Activated naive CD8-positive, alpha-beta T cell treated with anti-CD3 and anti-CD28 coated beads, Interleukin-2, amount 50 U/mL, for 16 hours (primary cell): ENCODE measurements around the gene SNORC.

ENCODE experiments used
- DNase-seq: peaks from one replicate; pipeline ENCODE4 v3.0.0-alpha.2; 2020; ENCODE audit warnings: low read depth, low spot score

SNORC gene

DNA sequence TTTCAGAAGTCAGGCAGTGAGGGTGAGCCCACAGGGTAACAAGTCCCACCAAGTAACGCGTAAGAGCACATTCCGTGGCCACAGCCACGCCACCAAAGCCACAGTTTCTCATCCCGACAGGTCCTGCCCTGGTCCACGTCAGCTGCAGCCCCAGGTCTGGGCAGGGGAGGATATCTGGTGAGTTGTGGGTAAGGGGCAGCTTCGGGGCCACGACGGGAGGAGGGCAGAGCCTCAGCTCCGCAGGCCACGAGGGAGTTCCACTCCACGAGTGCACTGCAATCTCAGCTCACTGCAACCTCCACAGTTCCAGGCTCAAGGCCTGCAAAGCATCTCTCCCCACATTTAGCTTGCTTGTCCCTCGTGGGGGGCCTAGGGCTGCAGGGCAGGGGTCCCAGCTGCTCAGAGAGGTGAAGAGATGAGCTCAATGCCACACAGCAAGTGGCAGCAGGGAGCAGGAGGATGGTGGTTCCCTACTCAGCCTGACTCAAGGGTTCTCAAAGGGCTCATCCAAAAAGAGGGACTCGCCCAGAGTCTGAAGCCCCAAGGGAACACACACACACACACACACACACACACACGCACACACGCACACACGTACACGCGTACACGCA lies 12.5 kb downstream of the SNORC start:
- no peak for DNase-seq

DNA sequence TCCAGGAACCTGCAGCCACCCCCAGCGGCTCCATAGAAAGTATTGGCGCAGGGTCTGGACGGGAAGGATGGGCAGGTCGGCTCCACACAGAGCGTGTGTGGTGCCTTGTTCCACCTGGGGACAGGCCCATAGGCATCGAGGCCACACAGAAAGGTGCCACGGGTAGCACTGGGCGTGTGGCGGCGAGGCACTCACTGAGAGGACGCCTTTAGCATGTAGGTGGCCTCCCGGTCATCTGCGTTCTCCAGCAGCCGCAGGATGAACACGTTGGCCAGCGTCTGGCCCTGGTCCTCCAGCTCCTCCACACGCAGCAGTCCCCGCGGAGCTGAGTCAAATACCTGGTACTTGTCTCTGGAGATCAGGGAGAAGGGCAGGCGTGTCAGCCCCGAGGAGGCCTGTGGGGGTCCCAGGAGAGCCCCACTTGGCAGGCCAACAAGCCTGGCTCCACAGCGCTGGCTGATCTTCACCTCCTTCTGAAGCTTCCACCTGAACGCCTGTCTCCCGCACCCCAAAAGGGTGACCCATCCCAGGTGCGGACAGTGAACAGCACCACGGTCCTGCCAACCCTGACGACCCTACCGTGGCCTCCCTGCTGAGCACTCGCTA lies 13.2 kb downstream of the SNORC start:
- DNase-seq: no peak

DNA sequence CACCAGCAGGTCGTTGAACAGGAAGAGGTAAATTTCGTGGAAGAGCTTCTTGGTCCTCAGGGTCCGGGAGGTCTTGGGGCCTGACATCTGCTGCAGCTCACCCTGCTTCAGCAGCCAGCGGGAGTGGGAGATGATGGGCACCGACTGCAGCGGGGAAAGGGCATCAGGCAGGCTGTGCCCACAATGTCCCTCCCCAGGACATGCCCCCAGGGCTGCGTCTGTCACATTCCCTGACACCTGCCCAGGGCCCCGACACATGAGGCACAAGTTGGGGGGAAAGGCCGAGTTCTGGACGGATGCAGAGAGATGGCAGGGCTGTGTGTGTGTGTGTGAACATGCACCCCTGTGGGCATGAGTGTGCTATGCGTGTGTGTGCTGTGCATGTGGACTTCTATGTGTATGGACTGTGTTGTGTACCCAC lies 13.9 kb downstream of the SNORC start:
- DNase-seq: no peak

DNA sequence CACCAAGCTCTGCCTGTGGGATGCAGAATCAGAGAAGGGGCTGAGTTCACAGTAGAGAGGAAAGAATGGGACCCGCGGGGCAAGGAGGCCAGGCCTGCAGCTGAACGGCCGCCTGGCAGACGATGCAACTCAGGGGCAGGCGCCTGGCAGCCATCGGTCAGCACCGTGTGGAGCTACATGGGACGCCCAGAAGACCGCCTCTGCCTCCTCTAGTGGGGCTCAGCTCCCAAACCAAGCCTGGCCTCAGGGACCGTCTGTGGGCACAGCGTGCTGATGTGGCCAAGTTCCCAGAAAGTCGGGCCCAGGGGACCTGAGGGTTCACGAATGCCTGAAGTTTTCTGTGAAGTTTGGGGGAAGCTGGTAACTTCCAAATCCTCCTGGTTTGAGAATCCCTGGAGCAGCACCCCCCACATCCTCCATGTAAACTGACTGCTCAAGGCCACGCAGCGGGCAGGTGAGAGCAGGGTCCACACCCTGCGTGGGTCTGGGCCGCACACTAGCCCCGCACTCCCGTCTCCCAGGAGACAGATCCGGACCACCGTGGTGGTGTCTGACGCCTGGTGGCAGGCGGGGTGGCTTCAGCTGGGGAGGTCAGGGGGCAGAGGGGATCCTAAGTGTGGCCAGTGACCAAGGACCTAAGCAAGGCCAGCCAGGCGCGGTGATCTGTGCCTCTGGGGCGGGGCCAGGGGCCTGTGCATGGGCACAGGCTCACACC lies 14.6 kb downstream of the SNORC start:
- no peak for DNase-seq

DNA sequence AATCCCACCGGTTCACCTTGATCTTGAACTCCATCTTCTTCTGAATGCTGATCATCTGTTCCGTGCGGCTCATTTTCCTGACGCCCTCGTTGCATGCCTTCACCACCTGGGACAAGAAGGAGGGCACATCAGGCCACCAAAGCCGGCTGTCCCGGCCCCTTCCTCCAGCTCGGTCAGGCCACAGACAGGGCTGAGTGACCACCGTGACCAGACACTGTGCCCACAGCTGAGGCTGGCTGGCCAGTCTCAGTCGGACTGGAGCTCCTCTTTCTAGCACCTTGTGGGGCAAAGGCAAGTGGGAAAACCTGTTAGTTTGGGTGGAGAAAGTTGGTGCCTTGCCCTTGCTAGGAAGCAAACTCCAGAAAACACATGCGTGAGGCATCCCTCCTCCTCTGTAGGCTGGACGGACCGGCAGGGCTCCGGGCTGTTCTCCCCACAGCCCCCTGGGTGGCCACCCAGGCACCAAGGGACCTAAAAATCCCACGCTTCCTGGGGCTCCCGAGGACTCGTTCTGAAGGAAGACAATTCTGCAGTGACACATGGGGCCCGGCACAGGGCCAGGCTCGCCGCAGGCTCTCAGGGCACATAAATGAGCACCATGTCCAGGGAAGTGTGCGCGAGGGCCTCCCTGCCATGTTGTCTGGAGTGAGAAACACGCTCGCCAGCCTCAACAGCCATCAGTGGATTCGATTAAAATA lies 15.3 kb downstream of the SNORC start:
- DNase-seq: no peak

DNA sequence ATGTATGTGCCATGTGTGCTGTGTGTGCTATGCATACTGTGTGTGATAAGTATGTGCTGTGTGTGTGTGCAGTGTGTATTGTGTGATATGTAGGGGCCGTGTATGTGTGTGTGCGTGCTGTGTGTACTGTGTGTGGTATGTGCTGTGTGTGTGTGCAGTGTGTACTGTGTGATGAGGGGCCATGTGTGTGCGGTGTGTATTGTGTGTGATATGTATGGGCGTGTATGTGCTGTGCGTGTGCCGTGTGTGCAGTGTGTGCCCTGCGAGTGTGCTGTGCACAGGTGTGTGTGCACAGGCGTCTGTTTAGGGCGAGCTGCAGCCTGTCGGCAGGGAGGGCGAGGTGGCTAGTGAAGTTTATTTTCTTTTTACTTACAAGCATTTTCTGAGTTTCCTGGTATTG lies 16.1 kb downstream of the SNORC start:
- DNase-seq: no peak

DNA sequence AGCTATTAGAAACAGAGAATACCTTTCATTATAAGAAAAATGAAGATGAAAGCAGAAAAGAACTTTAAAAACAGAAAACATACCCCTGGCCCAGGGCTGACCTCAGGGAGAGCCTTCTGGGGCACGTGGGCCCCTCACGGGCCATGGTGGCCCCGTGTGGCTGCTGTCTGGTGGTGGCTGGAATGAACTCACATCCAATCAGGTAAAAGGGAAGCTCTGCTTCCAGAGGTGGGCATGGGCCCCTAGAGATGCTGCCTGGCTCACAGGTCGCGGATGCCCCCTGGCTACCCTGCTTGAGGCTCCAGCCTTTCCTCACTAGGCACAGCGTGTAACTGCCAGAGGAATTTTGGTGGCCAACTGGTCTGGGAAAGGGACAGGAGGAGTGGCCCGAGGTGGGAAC lies 16.6 kb downstream of the SNORC start:
- no peak for DNase-seq

DNA sequence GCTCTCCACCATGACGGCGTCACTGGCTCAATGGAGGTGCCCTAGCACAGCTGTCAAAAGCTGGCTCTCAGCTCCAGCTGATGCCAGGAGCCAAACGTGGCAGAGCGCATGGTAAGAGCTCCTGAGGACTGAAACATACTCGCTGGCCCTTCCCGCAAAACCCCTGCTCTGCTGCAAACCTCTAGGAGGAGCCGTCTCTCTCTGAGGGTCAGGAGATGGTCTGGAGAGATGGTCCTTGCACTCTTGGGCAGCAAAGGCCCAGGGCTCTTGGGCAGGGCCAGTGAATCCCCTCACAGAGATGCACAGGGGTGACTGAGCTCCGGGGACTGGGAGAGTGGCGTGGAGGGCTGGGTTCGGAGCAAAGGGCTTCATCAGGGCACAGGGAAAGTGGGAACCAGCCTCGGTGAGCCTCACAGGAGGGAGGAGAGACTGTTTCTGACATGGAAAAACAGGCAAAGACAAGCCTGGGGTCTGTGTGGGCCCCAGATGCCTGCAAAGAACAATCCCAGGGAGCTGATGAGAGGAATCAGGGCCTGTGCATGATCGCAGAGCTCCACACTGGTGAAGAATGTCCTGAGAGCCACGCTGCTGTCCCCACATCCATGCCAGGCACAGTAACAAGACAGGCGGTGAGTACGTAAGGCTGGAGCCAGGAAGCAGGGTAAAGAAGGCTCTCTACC lies 17.2 kb downstream of the SNORC start:
- DNase-seq: no peak

DNA sequence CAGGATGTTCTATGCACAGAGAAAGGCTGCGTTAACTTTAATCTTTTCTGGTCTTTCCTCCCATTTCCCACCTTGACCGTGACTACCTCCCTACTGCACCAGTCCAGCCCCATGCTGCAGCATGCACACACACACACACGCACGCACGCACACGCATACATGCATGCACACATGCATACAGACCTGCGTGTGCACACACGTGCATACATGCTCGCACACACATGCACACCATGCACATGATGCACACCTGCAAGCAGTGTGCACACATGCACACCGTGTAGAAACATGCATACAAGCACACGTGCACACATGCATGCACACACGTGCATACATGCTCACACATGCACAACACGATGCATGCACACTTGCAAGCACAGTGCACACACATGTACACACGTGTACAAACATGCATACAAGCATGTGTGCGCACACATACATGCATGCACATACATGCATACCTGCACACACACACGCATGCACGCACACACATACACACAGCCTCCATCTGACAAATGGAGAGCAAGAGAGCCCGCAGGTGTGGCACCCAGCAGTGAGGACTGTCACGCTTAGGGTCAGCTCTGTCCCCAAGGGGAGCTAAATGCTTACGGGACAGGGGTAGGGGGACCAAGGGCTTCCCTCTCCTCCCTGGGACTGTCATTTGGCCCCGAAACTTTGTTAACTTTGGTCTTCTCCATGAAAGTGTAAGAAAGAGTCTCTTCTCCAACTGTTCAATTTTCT lies 18.2 kb downstream of the SNORC start:
- no peak for DNase-seq

DNA sequence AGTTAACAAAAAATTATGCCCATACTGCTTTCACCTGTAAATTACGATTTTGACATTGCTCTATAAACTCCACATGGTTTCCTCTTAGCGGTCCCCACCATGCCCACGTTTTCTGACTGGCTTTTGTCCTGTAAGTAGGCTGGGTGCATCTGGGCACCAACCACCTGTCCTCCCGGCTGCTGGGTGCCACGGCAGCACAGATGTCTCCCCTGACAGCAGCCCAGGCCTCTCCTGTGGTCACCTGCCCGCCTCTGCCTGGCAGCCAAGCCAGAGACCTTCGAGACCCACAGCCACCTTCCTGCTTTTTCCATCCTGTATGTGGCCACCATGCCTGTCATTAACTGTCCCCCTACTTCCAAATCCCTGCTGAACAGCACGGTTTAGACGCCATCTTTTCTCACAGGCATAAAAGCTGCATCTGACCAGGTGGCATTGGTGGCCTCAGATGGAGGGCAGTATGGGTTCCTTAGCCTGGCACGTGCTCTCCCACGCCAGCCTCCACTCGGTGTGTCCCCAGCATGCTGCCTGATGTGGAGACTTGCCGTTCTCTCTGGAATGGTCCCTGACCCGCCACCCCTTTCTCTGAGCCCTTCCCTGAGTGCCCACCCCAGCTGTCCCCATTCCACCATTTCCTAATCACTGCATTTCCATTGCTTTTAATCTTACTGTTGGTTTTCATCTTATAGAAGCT lies 18.9 kb downstream of the SNORC start:
- DNase-seq: no peak

DNA sequence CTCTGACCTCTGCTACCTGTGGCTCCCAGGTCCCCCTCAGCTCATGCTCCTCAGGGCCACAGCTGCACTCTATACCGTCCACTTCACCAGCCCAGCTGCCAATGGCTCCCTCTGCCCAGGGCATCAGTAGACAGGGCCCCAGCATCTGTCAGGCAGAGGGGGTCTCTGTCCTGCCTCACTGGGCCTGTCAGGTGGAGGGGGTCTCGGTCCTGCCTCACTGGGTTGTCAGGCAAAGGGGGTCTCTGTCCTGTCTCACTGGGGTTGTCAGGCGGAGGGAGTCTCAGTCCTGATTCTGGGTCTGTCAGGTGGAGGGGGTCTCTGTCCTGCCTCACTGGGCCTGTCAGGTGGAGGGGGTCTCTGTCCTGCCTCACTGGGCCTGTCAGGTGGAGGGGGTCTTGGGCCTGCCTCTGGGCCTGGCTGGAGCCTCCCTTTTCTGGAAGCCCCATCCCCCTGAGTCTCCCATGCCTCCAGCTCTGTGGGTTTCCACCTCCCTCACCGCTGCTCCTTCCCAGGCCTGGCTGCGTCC lies 19.9 kb downstream of the SNORC start:
- no peak for DNase-seq

DNA sequence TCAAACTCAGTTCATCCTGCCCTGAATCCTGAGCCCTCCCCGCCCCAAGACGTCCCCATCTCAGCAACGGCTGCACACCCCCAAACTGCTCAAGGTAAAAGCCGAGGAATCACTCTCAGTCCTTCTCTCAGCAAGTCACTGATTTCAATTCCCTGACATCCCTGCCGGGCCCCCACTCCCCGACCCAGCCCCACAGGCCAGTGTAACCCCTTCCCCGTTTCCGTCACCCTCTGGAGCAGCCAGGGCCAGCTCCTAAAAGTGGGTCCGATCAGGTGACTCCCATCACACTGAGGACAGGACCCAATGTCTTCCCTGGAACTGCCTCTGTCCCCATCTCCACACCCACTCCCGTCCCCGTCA lies 20.5 kb downstream of the SNORC start:
- no peak for DNase-seq

DNA sequence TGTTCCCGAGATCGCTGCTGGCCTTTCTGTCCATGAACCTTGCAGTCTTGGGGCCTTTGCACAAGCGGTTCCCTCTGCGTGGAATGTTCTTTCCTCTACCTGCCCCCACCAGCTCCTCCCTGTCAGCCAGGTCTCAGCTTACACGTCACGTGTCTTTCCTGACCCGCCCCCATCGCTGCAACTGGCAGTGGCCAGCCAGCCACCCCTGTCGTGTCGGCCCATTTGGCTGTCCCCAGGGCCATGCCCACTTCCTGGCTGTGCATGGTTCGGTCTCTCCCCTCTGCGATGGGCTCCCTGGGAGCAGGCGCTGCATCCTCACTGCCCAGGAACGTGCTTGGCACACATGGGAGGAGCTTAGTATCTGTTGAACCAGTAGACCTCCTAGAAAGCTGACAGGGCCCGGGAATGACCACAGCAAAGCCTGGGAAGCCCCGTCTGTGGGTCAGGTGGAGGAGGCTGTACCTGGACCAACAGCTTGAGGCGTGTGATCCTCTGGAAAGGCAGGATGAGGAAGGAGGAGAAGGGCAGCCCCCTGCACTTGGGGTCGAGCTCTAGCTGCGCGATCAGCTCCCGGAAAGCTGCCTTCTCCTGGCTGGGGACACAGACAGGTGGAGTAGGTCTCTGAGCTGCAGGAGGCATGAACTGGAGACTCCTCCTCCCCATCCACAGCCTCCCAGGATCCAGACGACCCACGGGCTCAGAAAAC lies 21.0 kb downstream of the SNORC start:
- no peak for DNase-seq

DNA sequence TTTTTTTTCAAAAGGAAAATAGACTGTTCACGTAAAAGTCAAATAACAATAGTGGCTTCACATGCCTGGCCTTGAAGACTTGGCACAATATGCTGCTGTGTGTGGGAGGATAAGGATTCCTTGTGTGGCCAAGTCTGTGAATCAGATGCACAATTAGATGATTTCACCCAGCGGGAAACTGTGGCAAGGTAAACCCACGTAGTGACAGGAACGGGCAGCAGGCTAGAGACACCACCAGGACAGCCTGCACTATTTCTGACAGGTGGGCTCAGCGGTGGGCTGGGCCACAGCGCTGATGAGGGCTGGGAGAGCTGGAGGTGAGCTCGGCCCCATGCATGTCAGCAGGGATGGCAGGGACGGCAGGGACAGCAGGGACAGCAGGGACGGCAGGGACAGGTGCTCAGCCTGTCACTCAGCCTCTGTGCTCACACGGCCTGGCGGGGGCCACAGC lies 21.6 kb downstream of the SNORC start:
- no peak for DNase-seq

DNA sequence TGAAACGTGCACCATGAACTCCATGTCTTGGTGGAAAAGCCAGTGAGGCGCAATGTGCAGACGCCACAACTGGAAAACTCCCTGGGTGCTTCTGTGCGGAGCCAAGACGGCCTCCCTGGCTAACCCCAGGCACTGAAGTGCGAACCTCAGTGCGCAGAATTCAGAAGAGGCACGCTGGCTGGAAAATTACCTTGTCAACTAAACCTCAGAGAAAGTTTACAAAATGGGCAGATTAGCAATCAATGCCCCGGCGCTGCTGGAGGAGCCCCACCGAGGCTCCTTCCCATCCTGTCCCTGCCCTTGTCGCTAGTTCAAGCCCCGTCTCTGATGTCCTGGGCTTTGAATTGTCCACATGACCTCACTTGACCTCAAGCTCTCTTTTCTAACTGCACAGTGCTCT lies 22.2 kb downstream of the SNORC start:
- no peak for DNase-seq

DNA sequence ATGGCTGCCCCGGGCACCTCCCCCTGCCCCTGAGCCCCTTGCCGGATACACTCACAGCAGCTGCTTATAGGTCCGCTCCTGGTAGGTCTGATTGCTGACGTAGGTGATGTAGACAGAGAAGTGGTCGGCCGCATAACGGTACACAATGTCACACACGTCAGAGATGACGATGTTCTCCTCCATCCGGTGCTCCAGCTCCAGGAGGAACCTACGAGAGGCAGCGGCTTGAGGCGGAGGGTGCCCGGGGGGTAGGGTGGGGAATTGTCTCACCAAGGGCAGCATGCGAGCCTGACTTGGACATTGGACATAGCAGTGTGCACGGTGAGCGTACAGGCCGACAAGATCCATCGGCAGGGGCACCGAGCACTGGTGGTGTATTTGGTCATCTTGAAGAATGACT lies 22.8 kb downstream of the SNORC start:
- no peak for DNase-seq

DNA sequence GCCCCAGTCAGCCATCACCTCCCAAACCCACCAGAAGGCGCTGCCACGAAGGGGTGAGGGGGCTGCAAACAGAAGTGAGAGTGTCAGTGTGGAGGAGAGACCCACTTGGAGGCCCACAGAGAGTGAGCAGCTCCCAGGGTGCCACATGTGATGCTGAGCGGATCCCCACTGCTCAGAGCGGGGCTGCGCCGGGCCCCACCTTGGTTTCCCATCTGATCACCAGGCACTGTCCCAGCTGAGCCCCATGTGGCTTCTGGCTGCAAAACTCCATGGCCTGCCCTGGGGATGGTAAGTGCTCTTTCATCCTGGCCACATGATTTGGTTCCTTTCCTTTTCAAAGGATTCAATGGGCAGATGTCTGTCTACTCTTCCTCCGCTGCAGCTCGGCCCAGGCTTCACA lies 23.8 kb downstream of the SNORC start:
- DNase-seq: no peak

DNA sequence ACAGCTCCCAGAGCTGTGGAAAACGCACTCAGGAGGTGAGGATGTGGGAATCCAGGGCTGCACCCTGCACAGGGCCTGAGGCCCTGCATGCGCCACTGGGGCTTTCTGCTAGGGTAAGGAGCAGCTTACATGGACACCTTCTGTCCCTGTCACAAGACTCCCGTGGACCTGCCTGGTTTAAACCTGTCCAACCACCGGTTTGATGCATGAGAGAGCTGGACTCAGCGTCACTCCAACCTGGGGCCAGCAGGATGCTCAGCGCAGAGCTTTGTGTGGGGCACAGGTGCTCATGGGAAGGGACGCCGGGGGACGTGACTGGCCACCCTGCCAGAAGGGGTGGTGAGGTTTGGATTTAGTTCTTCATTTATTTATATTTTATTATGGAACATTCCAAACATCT lies 24.2 kb downstream of the SNORC start:
- DNase-seq: no peak

DNA sequence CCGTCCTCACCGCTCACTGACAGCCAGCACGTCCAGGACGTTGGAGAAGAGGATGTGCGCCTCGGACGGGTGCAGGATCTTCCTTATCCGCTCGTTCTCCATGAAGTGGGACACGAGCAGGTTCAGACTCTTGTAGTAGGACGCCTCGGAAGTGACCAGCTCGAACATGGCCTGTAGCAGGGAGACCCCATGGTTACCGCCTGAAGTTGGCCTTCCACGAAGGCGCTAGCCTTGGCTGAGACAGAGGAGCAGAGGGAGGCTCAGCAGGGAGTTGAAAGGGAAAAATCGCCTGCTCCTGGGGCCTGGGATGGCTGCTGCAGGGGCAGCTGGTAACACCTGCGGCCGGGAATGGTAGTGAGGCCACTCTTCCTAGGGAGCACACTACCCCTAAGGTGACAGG lies 24.7 kb downstream of the SNORC start:
- no peak for DNase-seq

DNA sequence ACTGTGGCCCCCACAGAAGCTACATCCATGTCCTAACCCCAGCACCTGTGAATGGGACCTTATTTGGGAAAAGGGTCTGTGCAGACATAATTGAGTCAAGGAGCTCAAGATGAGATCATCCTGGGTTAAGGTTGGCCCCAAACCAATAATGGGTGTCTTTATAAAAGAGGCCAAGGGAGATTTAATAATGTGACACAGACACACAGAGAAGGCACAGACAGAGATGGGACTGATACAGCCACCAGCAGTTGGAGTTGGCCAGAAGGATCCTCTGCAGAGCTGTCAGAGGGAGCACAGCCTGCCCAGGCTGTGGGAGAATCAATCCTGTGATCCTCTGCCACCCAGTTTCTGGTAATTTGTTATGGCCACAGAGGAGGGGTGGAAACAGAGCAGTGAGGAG lies 26.0 kb downstream of the SNORC start:
- DNase-seq: no peak
